Neural cell (in vitro differentiated cells): ENCODE data around the gene TEKT3. TPM values are rescaled to one million over a fixed set of nuclear protein-coding genes. Genes with fewer than 3 reads are reported as not detected.

ENCODE experiments used
- H2AFZ ChIP-seq: fragments of 200-600, 300-800 bp; sonication (generic), shearing (Covaris generic); 2 replicates; pipeline ENCODE4 v1.6.0; 2014; ENCODE audit warnings: low read depth, mild to moderate bottlenecking, antibody characterized with exemption, low read length, moderate library complexity
- H3F3A ChIP-seq: fragments of 200-600 bp; shearing (Covaris generic); 2 replicates; pipeline ENCODE4 v1.6.1; 2016; ENCODE audit warnings: mild to moderate bottlenecking, moderate library complexity, mixed read lengths, antibody characterized with exemption, low read length; ENCODE audit not compliant: insufficient read depth, poor library complexity, severe bottlenecking
- H3K27ac ChIP-seq: fragments of 200-600, 300-800 bp; sonication (generic), shearing (Covaris generic); 2 replicates; pipeline ENCODE4 v1.5.1; 2014; ENCODE audit warnings: mild to moderate bottlenecking, low read length, moderate library complexity
- H3K27me3 ChIP-seq: fragments of 300-800, 200-600 bp; sonication (generic), shearing (Covaris generic); 2 replicates; pipeline ENCODE4 v1.6.0; 2014; ENCODE audit warnings: mild to moderate bottlenecking, low read depth, low read length, moderate library complexity; ENCODE audit not compliant: insufficient read depth
- H3K36me3 ChIP-seq: fragments of 300-800, 200-600 bp; sonication (generic), shearing (Covaris generic); 2 replicates; pipeline ENCODE4 v1.5.1; 2014; ENCODE audit warnings: mild to moderate bottlenecking, antibody characterized with exemption, low read length, moderate library complexity; ENCODE audit not compliant: insufficient read depth
- H3K4me2 ChIP-seq: fragments of 300-800, 200-600 bp; sonication (generic), shearing (Covaris generic); 2 replicates; pipeline ENCODE4 v1.6.0; 2014; ENCODE audit warnings: mild to moderate bottlenecking, low read length
- H3K4me3 ChIP-seq: fragments of 300-800, 200-600 bp; sonication (generic), shearing (Covaris generic); 2 replicates; pipeline ENCODE4 v1.5.1; 2014; ENCODE audit warnings: mild to moderate bottlenecking, low read length, moderate library complexity
- H3K79me2 ChIP-seq: fragments of 200-600 bp; shearing (Covaris generic); replicated peaks from 2 replicates; pipeline ENCODE4 v1.6.0; 2014; ENCODE audit warnings: mild to moderate bottlenecking, low read length, moderate library complexity; ENCODE audit not compliant: insufficient read depth
- H3K9ac ChIP-seq: fragments of 300-800, 200-600 bp; sonication (generic), shearing (Covaris generic); 2 replicates; pipeline ENCODE4 v1.6.1; 2016; ENCODE audit warnings: mild to moderate bottlenecking, low read length, mixed read lengths
- H3K9me2 ChIP-seq: fragments of 200-600 bp; shearing (Covaris generic); 2 replicates; pipeline ENCODE4 v1.6.1; 2016; ENCODE audit warnings: mild to moderate bottlenecking, low read length, mixed read lengths; ENCODE audit not compliant: insufficient read depth
- H3K9me3 ChIP-seq: fragments of 200-600, 300-800 bp; sonication (generic), shearing (Covaris generic); 2 replicates; pipeline ENCODE4 v1.6.1; 2016; ENCODE audit warnings: mild to moderate bottlenecking, mixed run types, low read length, moderate library complexity, mixed read lengths
- H4K20me1 ChIP-seq: fragments of 200-600 bp; shearing (Covaris generic); 2 replicates; pipeline ENCODE4 v1.6.1; 2016; ENCODE audit warnings: mild to moderate bottlenecking, mixed run types; ENCODE audit not compliant: insufficient read depth
- CTCF ChIP-seq: fragments of 450-650 bp; IDR thresholded peaks from 2 replicates; pipeline ENCODE4 v1.5.1; 2014; ENCODE audit warnings: antibody characterized with exemption, mild to moderate bottlenecking, moderate library complexity; ENCODE audit not compliant: poor library complexity, severe bottlenecking
- EP300 ChIP-seq: fragments of 450-650 bp; conservative IDR thresholded peaks from 2 replicates; pipeline ENCODE4 v1.6.1; 2014; ENCODE audit warnings: antibody characterized with exemption, mild to moderate bottlenecking, moderate library complexity; ENCODE audit not compliant: poor library complexity, severe bottlenecking
- EZH2 ChIP-seq: fragments of 200-600, 300-800 bp; shearing (Covaris generic), sonication (generic); IDR thresholded peaks from 2 replicates; pipeline ENCODE4 v1.6.1; 2014; ENCODE audit warnings: antibody characterized with exemption, low read length, borderline replicate concordance, mild to moderate bottlenecking; ENCODE audit not compliant: insufficient read depth, poor library complexity, severe bottlenecking
- MXI1 ChIP-seq: fragments of 450-650 bp; conservative IDR thresholded peaks from 2 replicates; pipeline ENCODE4 v1.6.1; 2014; ENCODE audit warnings: antibody characterized with exemption, mild to moderate bottlenecking; ENCODE audit not compliant: poor library complexity, severe bottlenecking
- POLR2AphosphoS5 ChIP-seq: IDR thresholded peaks from 2 replicates; pipeline ENCODE4 v1.6.1; 2012
- RAD21 ChIP-seq: fragments of 450-650 bp; conservative IDR thresholded peaks from 2 replicates; pipeline ENCODE4 v1.6.1; 2014; ENCODE audit warnings: antibody characterized with exemption, mild to moderate bottlenecking, moderate library complexity
- REST ChIP-seq: IDR thresholded peaks from 2 replicates; pipeline ENCODE4 v1.6.1; 2012; ENCODE audit warnings: borderline replicate concordance
- SMC3 ChIP-seq: fragments of 450-650 bp; conservative IDR thresholded peaks from 2 replicates; pipeline ENCODE4 v1.6.1; 2014; ENCODE audit warnings: antibody characterized with exemption, mild to moderate bottlenecking, moderate library complexity; ENCODE audit not compliant: poor library complexity
- TAF1 ChIP-seq: IDR thresholded peaks from 2 replicates; pipeline ENCODE4 v1.6.1; 2012; ENCODE audit warnings: low read depth
- polyA plus RNA-seq: library from polyadenylated mRNA; depleted of rRNA; stranded (reverse); fragments of >200 nt; gene quantifications from 2 replicates; pipeline ENCODE4 v1.2.3, GENCODE V29; 2014

The TEKT3 gene
- polyA plus RNA-seq, 1 donor from 2014 or later, result 3.1 TPM

GRCh38 chr17:15321556-15322251 lies 19.7 kb downstream of the TEKT3 start:
- Histone ChIP-seq H3K4me2 (no peak overlapping the region), H2AFZ (no peak overlapping the region)

More at GRCh38 chr17:15321556-15322251, 19.7 kb downstream of the TEKT3 start:
- H3K9me3 ChIP-seq, result no peaks in the 10 kb centered on the region
- H4K20me1 ChIP-seq, result no peaks in the 10 kb centered on the region
- TF ChIP-seq RAD21 (no peak), REST (no peak), MXI1 (no peak), CTCF (no peak), EZH2 (no peak), EP300 (no peak), TAF1 (no peak), POLR2AphosphoS5 (no peak), SMC3 (no peak)
- H3K27ac ChIP-seq, result no peak overlapping the region
- no peaks in the 10 kb centered on the region for H3K27me3 ChIP-seq
- no peaks in the 10 kb centered on the region for H3F3A ChIP-seq
- H3K9me2 ChIP-seq, result no peaks in the 10 kb centered on the region
- H3K36me3 ChIP-seq, result no peaks in the 10 kb centered on the region
- H3K9ac ChIP-seq, result no peak overlapping the region
- H3K79me2 ChIP-seq, result no peaks in the 10 kb centered on the region
- H3K4me3 ChIP-seq, result no peak overlapping the region
